ENCODE measurements around the gene SEC23IP. TPM values are rescaled to one million over a fixed set of nuclear protein-coding genes. Genes with fewer than 3 reads are reported as not detected.

Gene SEC23IP
- total RNA-seq, 2 experiments from 2014 or later, result 60.3 to 61.4 TPM

DNA sequence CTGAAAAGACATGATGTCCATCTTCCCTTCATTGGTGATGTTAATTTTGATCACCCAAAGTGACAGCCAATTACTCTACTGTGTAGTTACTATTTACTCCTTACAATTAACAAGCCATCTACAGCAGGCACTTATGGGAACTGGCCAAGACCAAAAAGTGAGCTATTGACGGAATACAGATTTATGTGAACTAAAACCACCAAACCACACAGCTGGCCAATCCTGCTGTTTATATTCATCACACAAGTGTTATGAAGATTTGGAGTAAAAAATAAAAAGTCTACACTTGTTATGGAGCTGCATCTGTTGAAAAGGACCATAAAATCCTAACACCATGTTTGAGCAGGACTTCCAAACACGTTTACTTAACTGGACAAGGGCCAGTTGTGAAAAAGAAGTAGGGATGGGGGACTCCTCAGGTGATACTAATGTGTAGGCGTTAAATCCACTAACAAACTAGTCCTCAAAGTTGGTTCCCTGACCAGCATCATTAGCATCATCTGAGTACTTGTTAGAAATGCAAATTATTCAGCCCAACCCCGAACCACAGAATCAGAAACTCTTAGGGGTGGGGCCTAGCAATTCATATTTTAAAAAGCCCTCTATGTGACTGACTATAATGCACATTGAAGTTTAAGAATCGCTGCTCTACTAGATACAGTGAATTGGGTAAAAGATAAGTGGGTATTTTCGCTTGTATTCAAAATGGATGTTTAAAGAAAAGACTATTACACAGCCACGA lies 31.5 kb upstream of the SEC23IP start:
- Mint-ChIP-seq H3K27ac (no peak overlapping the region), H3K36me3 (ENCODE audit: low read depth) (peaks cover 35% of the 10 kb centered on the region), H3K4me3 (no peak overlapping the region), H3K4me1 (ENCODE audit: low read depth) (peaks cover 48% of the 10 kb centered on the region), H3K9me3 (peaks cover 7% of the 10 kb centered on the region), H3K27me3 (no peaks in the 10 kb centered on the region)
- DNase-seq (no peak), ATAC-seq (peak; percentile 53)
- POLR2A ChIA-PET, result interaction anchor here (2.8 kb wide), 1 partner anchor 11 kb away, joined by 21 read pairs; the partner anchor contains the start of gene MCMBP
- CTCF ChIA-PET, result interaction anchor here (0.6 to 4.4 kb wide), 8 partner anchors 10 to 176 kb away, joined by 3 to 69 read pairs (median 9); partner anchors contain the start of genes INPP5F and MCMBP
- TF ChIP-seq, protein P1, sequence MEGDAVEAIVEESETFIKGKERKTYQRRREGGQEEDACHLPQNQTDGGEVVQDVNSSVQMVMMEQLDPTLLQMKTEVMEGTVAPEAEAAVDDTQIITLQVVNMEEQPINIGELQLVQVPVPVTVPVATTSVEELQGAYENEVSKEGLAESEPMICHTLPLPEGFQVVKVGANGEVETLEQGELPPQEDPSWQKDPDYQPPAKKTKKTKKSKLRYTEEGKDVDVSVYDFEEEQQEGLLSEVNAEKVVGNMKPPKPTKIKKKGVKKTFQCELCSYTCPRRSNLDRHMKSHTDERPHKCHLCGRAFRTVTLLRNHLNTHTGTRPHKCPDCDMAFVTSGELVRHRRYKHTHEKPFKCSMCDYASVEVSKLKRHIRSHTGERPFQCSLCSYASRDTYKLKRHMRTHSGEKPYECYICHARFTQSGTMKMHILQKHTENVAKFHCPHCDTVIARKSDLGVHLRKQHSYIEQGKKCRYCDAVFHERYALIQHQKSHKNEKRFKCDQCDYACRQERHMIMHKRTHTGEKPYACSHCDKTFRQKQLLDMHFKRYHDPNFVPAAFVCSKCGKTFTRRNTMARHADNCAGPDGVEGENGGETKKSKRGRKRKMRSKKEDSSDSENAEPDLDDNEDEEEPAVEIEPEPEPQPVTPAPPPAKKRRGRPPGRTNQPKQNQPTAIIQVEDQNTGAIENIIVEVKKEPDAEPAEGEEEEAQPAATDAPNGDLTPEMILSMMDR (IDR thresholded peaks at IDR 0.05), result no peak
- intact Hi-C loops (cut with micrococcal nuclease), result loop anchor here (5.0 kb wide), 1 partner anchor 109 kb away; no protein-coding TSS in a partner anchor

DNA sequence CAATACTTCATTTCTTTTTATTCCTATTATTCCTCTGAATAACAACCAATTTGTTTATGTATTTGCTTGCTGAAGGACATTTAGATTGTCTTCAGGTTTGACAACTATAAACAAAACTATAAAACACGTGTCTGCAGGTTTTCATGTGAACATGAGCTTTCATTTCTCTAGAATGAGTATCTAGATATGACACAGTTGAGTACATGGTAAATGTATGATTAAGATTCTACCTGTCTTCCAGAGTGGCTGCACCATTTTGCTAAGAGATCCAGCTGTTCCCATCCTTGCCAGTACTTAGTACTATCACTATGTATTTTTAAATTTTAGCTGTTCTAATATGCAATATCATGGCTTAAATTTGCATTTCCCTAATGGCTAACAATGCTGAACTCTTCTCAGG lies 30.0 kb upstream of the SEC23IP start:
- H3K4me3 Mint-ChIP-seq, result no peak overlapping the region
- intact Hi-C loops (cut with micrococcal nuclease), result loop anchor here (5.0 kb wide), 1 partner anchor 110 kb away; no protein-coding TSS in a partner anchor
- peaks cover 37% of the 10 kb centered on the region for H3K36me3 Mint-ChIP-seq (ENCODE audit: low read depth)
- no peaks in the 10 kb centered on the region for H3K27me3 Mint-ChIP-seq
- ChIA-PET CTCF (interaction anchor here (1.0 to 2.7 kb wide), 3 partner anchors 10 to 319 kb away, joined by 3 to 10 read pairs (median 3); partner anchors contain the start of gene MCMBP), POLR2A (interaction anchor here (0.6 to 2.8 kb wide), 3 partner anchors 9 to 180 kb away, joined by 3 to 21 read pairs (median 3); partner anchors contain the start of gene MCMBP)
- peaks cover 7% of the 10 kb centered on the region for H3K9me3 Mint-ChIP-seq
- H3K27ac Mint-ChIP-seq, result no peak overlapping the region
- H3K4me1 Mint-ChIP-seq (ENCODE audit: low read depth), result peaks cover 56% of the 10 kb centered on the region
- TF ChIP-seq, protein P1 (IDR thresholded peaks at IDR 0.05), result no peak
- ATAC-seq (no peak), DNase-seq (no peak)

DNA sequence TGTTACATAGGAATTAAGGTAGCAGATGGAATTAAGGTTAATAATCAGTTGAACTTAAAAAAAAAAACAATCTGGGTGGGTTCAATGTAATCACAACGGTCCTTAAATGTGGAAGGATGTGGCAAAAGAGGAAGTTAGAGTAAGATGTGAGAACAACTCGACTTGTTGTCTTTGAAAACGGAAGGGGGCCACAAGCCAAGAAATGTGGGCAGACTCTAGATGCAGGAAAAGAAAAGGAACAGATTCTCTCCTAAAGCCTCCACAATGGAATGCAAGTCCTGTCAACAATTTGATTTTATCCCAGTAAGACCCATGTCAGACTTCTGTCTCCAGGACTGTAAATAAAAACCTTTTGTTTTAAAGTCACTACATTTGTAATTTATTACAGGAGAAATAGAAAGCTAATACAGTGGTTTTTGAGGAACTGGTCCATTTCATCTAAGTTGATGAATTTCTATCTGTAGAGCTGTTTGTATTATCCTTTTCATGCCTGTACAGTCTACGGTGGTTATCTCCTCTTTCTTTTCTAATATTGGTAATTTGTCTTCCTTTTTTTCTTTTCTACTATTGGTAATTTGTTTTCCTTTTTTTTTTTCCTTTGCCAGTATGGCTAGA lies 28.5 kb upstream of the SEC23IP start:
- intact Hi-C loops (cut with micrococcal nuclease), result loop anchor here (5.0 kb wide), 1 partner anchor 112 kb away; no protein-coding TSS in a partner anchor
- CTCF ChIA-PET, result interaction anchor here (1.9 to 2.7 kb wide), 3 partner anchors 8 to 178 kb away, joined by 5 to 11 read pairs (median 10); partner anchors contain the start of gene MCMBP
- Mint-ChIP-seq H3K27ac (no peak overlapping the region), H3K9me3 (peaks cover 7% of the 10 kb centered on the region), H3K4me3 (no peak overlapping the region), H3K4me1 (ENCODE audit: low read depth) (peaks cover 65% of the 10 kb centered on the region), H3K36me3 (ENCODE audit: low read depth) (peaks cover 39% of the 10 kb centered on the region), H3K27me3 (no peaks in the 10 kb centered on the region)
- DNase-seq, result no peak
- POLR2A ChIA-PET, result no interaction called here
- TF ChIP-seq, protein P1 (IDR thresholded peaks at IDR 0.05), result no peak
- ATAC-seq, result no peak

DNA sequence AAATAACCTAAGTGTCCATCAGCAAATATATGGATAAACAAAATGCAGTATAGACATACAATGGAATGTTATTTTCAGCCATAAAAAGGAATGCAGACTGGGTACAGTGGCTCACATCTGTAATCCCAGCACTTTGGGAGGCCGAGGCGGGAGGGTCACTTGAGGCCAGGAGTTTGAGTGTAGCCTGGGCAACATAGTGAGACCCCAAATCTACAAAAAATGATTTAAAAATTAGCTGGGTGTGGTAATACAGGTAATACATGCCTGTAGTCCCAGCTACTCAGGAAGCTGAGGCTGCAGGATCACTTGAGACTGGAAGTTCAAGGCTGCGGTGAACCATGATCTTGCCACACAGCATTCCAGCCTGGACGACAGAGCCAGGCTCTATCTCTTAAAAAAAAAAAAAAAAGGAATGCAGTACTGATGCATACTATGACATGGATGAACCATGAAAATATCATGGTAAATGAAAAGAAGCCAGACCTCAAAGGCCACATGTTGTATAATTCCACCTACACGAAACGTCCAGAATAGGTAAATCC lies 26.8 kb upstream of the SEC23IP start:
- Mint-ChIP-seq H3K27me3 (no peaks in the 10 kb centered on the region), H3K36me3 (ENCODE audit: low read depth) (peaks cover 38% of the 10 kb centered on the region)

More for the DNA sequence above, 26.8 kb upstream of the SEC23IP start:
- CTCF ChIA-PET, result interaction anchor here (1.9 to 2.3 kb wide), 2 partner anchors 115 to 179 kb away, joined by 5 to 11 read pairs; no protein-coding TSS in a partner anchor
- POLR2A ChIA-PET, result no interaction called here
- peaks cover 64% of the 10 kb centered on the region for H3K4me1 Mint-ChIP-seq (ENCODE audit: low read depth)
- peaks cover 7% of the 10 kb centered on the region for H3K9me3 Mint-ChIP-seq
- TF ChIP-seq, protein P1 (IDR thresholded peaks at IDR 0.05), result no peak
- no peak for ATAC-seq
- no peak overlapping the region for H3K4me3 Mint-ChIP-seq
- no peak for DNase-seq
- no peak overlapping the region for H3K27ac Mint-ChIP-seq
- intact Hi-C loops (cut with micrococcal nuclease), result no loop called here

Measured in activated CD8-positive, alpha-beta T cell treated with anti-CD3 and anti-CD28 coated beads for 36 hours (primary cell).